Inflammatory macrophage (primary cell): ENCODE measurements around the gene LRSAM1.

Experiments used
- DNase-seq, 2 donors: peaks; one replicate each; pipeline ENCODE4 v3.0.0-alpha.2; 2020 to 2022

The LRSAM1 gene

DNA sequence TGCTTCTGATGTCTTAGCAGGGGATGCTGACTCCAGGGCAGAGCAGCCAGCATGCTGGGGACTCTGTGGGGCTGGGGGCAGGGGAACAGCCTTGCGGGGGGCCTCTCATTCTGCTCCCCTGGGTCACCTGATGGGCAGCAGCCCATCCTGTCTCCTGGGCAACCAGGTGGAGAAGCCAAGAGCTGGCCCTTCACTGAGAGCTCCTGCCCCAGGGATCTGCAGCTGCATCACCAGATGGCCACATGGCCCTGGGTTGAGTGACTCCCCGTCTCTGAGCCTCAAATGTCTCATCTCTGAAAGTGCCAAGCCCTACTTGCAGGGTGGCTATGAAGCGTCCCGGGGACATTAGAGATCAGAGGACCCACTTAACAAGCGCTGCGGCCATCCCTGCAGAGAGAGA, 49.1 kb downstream of the LRSAM1 start:
- DNase-seq: no peak

GRCh38 chr9:127500862-127501261, 49.6 kb downstream of the LRSAM1 start:
- no peak for DNase-seq

DNA sequence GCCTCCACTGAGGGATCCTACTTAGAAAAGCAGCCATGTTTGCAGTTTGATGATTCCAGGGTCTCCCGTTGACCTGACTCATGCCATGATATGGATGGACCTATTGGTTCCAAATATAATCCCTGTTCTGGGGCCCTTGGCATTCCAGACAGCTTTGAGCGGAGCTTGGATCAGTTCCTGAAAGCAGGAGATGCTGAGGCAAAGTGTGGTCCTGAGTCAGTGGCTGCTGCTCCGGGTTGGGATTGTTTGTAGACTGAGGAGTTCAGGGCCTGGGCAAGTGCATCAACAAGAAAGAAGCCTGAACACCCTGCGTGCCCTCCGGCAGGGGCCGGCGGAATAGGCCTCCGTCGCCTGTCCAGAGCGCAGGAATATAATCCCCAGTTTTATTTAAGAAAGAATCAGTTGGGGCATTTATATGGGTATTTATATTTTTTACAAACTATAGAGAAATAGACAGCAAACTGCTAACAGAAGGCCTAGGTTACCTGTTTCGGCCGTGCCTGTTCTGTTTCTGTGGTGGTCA, 50.6 kb downstream of the LRSAM1 start:
- DNase-seq: no peak

- no peak for DNase-seq
Observed at GRCh38 chr9:127502706-127503378, 51.5 kb downstream of the LRSAM1 start.

DNA sequence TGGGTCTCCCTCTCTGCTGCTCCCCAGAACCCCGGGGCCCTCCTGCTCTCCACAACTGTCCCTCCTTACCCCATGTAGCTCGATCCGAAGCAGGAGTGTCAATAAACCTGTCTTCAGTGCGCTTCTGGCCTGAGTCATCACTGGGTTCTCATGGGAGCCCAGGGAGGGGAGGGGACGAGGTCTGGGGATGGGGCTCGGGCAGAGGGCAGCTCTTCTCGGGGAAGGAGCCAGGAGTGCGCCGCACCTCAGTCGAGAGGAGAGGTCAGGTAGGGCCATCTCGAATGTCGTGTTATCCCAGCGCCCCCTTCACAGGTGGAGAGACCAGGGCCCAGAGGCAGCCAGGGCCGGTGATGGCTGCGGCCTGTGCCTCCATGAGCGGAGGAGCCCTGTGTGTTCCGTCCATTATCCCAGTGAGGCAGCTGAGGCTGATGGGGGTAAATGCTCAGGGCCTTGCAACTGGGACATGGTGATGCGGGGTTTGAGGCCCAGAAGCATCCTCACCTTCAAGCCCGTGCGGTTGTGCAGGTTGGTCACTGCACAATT, 52.1 kb downstream of the LRSAM1 start:
- DNase-seq: no peak

DNA sequence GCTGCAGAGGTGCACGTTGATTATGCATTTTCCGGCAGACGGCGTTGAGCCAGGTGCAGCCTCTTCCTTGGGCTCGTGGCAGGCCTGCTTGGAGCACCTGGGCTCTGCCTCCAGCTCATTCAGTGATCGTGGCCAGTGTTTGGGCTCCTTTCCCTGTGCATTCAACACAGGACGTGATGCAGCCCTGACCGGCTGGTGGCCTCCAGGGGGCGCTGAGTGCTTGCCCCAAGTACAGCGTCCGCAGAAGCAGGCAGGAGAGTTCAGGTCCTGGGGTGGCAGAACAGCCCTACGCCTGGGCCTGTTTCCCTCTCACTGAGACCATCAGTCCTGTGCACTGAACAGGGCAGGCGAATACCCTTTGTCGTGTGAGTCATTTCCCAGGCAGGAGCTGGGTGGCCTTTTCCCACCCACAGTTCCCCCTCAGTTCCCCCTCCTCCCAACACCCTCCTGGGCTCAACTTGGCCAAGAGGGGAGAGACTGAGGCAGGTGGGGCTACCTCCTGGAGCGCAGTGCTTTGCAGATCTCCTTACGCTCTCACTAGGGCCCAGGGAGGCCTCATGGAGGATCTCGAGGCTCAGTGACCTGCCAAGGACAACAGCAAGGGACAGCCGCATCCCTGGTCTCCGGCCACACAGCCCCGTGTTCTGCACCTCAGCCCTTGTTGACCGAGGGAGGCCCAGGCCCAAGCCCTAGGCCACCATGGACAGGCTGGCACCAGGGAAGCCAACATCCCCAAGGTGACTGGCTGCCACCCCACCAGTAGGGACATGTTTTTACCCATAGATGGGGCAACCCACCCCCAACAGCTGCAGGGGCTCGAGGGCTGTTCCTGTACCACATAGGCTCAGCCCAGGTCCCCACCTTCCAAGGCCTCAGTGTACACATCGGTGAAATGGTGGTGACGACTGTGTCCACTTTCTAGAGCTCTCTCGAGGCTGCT, 52.9 kb downstream of the LRSAM1 start:
- DNase-seq: peak; percentile 76 to 79

DNA sequence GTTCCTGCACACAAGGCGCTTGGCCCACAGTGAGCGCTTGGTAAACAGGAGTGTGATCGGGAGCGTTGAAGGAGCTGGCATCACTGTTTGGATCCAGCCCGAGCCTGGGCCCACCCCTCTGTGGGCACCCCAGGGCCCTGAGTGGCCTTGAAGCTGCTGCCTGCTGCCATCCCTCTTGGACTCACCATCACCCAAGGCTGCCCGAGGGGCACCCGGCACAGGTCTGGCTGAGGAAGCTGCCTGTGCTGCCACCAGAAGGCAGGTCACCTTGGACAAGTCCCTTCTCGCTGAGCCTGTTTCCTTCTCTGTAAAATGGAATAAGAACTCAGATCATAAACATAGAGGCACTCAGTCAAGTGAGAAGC, 53.6 kb downstream of the LRSAM1 start:
- DNase-seq: no peak

GRCh38 chr9:127505396-127506116, 54.2 kb downstream of the LRSAM1 start:
- peak in 1 of 2 donors; percentile 19 for DNase-seq

- no peak for DNase-seq
Observed at GRCh38 chr9:127506117-127506813, 55.0 kb downstream of the LRSAM1 start.

DNA sequence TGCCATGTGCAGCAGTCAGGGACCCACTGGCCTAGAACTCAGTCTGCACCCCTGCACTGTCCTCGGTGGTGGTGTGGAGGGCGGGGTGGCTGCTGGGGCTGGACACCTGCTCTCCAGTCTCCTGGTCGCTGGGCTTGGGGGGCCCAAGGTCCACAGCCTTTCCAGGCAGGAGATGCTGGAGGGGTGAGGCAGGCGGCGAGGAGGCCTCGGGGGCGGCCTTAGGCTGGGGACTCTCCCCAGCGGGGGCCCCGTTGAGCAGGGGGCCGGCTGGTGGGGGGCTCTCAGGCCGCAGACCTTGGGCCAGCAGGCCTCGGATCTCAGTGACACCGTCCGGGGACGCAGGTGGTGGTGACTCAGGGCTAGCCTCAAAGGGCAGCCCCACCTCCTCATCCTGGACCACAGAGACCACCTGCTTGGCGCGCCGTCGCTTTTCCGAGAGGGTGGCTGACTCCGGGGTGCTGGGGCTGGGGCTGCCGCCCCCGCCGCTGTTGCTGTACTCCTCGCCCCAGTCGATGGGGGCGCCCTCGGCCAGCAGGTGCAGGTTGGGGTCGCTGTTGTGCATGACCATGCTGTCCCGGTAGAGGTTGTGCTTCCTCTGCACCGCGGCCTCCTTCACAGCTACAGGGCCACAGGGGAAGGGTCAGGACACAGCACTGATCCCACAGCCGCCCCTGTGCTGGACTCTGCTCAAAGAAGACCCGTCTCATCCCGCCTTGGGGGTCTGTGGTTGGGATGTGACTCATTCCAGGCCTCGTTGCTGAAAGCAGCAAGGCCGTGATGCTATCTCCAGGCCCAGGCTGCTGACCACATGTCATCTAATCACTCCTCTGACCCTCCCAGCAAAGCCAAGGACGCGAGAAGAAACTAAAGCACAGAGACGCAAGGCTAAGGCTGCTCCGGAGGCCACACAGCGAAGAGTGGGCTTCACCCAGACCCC, 55.8 kb downstream of the LRSAM1 start:
- no peak for DNase-seq

- DNase-seq: no peak
Observed at GRCh38 chr9:127507751-127508648, 56.7 kb downstream of the LRSAM1 start.

- no peak for DNase-seq
Observed at GRCh38 chr9:127508901-127509260, 57.6 kb downstream of the LRSAM1 start.

DNA sequence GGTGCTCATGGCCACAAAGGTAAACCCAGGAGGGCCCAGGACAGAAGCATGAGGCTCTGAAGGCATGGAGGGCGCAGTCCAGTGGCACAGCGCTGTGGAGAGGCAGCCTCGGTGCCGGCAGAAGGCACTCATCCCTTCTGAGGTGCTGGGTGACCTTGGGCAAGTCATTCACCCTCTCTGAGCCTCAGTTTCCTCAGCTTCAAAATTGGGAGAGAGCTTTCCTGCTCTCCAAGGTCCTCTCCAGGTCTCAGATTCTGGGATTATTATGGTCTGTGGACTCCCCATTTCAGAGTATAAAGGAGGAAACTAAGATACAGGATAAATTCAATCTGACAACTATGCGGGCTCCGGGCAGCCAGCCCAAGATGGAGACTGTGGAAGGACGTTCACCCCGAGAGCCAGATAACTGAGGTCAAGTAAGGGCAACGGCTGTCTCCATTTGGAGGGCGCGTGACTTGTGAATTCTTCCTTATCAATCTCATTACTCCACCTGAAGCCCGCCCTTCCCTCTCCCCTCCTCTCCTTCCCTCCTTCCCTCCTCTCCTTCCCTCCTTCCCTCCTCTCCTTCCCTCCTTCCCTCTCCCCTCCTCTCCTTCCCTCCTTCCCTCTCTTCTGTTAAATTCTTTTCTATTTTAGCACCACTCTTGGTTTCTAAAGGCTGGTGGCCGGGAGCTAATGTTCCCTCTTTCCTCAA, 58.1 kb downstream of the LRSAM1 start:
- DNase-seq: no peak

- DNase-seq: no peak
Observed at GRCh38 chr9:127509955-127510299, 58.6 kb downstream of the LRSAM1 start.

GRCh38 chr9:127514468-127514867, 63.2 kb downstream of the LRSAM1 start:
- no peak for DNase-seq

DNA sequence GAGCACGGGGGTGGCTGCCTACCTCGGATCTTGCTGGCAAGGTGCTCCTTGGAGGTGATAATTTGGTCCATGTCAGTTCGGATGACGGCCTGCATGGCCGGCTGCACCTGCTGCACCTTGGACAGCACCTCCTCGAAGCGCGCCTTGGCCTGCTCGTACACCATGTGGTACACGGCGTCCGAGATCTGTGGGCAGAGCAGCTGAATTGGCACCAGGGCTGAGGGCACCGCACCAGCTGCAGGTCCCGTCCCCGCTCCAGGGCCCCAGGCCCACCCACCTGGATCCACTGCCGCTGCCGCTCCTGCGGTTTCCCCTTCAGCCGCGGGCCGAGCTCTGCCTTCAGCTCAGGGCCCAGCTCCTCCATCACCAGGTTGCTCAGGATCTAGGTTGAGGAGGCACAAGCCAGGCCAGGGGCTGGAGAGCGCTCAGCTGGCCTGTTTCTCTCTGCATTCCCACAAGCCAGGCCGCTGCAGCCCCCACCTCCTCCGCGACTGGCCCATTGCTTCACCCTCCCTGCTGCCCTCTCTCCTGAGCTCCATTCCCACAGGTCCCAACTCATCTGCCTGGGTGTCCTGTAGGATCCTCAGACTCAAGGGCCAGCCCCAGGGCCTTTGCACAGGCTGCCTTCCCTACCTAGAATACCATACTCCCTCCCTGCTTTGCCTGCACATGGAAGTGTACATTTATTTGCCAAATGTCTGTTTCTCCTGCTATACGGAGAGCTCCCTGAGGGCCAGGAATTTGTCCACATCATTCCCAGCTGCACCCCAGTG, 65.7 kb downstream of the LRSAM1 start:
- DNase-seq: no peak

DNA sequence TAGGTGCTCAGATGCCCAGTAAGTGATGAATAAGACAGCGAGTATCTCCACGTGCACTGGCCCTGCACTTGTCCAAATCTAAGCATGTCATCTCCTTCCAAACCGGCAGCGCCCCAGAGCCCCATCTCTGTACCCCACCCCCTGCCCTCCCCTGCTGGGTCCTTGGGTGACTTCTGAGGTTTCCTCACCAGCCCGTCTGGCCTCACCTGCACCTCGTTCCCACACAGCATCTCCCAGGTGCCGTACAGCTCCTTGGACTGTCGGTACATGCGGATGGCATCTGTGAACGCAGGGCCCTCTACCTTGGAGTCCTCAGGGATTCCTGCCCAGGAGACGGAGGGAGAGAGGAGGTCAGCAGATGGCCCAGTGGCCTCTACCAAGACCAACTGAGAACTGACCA, 66.3 kb downstream of the LRSAM1 start:
- DNase-seq: no peak

GRCh38 chr9:127518091-127518856, 67.0 kb downstream of the LRSAM1 start:
- no peak for DNase-seq
